ENCODE data around the gene ZNF536. TPM values are rescaled to one million over a fixed set of nuclear protein-coding genes. Genes with fewer than 3 reads are reported as not detected.
"Not testable (repeated sequence)": the region's sequence is repeated elsewhere in the genome, so short reads cannot be mapped to it uniquely, and the experiment has no call there.

Gene ZNF536
- total RNA-seq, 3 donors from 2014 or later: 1.3 to 7.3 (median 1.3) TPM

GRCh38 chr19:30408734-30409301 is 36.6 kb downstream of the ZNF536 start:
- no peaks in the 10 kb centered on the region for H3K36me3 ChIP-seq (ENCODE audit: low read depth)
- H3K4me3 ChIP-seq: no peak overlapping the region
- no peaks in the 10 kb centered on the region for H3K4me1 ChIP-seq (ENCODE audit: low read depth)
- intact Hi-C loops (cut with DNase I, micrococcal nuclease): no loop called here
- TF ChIP-seq CTCF (IDR thresholded peaks at IDR 0.05): no peak
- no peaks in the 10 kb centered on the region for H3K9me3 ChIP-seq
- DNase-seq (no peak), ATAC-seq (no peak)

- no peak overlapping the region for H3K4me3 ChIP-seq
- no peaks in the 10 kb centered on the region for H3K36me3 ChIP-seq (ENCODE audit: low read depth)
- H3K4me1 ChIP-seq (ENCODE audit: low read depth): no peaks in the 10 kb centered on the region
- no peak for DNase-seq
- TF ChIP-seq CTCF (IDR thresholded peaks at IDR 0.05): no peak
- ATAC-seq: no peak
- H3K9me3 ChIP-seq: no peaks in the 10 kb centered on the region
- intact Hi-C loops (cut with DNase I, micrococcal nuclease): no loop called here
These were observed 39.5 kb downstream of the ZNF536 start for GRCh38 chr19:30411714-30412113.

DNA sequence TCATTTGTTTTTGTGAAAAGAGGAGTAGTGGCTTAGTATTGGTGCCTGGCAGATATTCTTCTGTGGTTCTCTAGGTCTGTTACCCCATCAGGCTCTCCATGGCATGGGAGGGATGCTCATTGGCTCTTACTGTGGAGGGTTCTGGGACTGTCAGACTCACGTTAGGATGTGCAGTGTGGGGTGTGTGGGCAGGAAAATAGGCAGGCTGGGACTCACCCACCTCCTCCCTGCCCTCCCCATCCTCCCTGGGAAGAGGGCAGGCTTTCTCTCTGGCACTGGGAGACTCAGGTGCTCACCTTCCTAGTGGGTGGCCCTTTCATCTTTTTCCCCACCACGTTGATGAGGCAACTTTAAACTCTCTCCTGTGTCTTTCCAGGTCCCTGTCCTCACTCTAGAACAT is 44.2 kb downstream of the ZNF536 start:
- no peak overlapping the region for H3K4me3 ChIP-seq
- DNase-seq (no peak), ATAC-seq (no peak)
- no peaks in the 10 kb centered on the region for H3K4me1 ChIP-seq (ENCODE audit: low read depth)
- no peak for TF ChIP-seq CTCF (IDR thresholded peaks at IDR 0.05)
- H3K9me3 ChIP-seq: no peaks in the 10 kb centered on the region
- H3K36me3 ChIP-seq (ENCODE audit: low read depth): no peaks in the 10 kb centered on the region
- intact Hi-C loops (cut with DNase I, micrococcal nuclease): no loop called here

GRCh38 chr19:30417166-30417565 is 45.0 kb downstream of the ZNF536 start:
- H3K4me3 ChIP-seq; ATAC-seq; H3K9me3 ChIP-seq; H3K4me1 ChIP-seq (ENCODE audit: low read depth); DNase-seq; intact Hi-C loops (cut with DNase I, micrococcal nuclease); H3K36me3 ChIP-seq (ENCODE audit: low read depth): not testable (repeated sequence)

DNA sequence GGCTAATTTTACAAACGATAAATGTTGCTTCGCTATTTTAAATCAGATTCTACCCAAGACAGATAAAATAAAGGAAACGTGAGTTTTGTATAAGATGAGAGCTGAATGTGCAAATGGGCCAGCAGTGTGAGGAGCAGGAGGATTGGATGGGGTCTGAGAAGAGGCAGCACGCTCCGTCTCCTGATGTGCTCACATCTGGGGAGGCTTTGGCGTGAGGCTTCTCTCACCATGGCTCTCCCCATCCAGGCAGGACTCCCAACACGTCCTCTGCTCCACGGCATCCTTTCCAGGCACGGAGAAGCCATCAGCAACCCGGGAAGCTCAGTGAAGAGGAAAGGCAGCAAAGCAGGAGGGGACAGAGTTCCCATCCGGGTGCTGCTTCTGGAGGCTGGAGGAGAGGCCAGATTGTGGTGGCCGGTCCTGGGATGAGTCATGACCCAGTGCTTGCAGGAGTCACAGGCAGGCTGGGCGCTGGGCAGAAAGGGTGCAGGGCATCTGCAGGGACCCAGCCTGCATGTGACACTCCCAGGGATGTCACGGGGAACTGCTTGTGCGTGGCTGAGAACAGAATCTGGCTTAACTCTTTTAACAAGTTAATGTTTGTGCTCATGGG is 47.5 kb downstream of the ZNF536 start:
- no peak for ATAC-seq
- TF ChIP-seq CTCF (IDR thresholded peaks at IDR 0.05): no peak

DNA sequence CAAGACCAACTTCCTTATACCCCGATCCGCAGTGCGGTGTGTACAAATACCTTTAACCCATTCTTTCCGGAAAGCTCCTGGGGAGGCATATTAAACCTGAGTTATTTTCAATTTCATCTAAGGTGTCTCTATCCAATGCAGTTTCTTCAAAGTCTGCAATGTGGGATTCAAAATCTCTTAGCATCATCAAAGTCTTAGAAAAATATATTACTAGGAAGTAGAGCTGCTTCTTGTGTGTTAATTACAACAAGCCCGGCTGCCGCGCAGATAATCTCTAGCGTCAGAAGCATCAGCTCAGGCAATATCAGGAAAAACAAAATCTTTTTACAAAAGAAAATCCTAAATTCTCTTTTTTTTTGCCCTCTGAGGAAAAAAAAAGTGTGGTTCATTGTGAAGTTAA is 48.1 kb downstream of the ZNF536 start:
- intact Hi-C loops (cut with DNase I, micrococcal nuclease): no loop called here
- no peaks in the 10 kb centered on the region for H3K36me3 ChIP-seq (ENCODE audit: low read depth)
- H3K9me3 ChIP-seq: no peaks in the 10 kb centered on the region
- DNase-seq (no peak), ATAC-seq (no peak)
- H3K4me3 ChIP-seq: no peak overlapping the region
- TF ChIP-seq CTCF (IDR thresholded peaks at IDR 0.05): no peak
- no peaks in the 10 kb centered on the region for H3K4me1 ChIP-seq (ENCODE audit: low read depth)

More for the DNA sequence above, 47.5 kb downstream of the ZNF536 start:
- no peak overlapping the region for H3K4me3 ChIP-seq
- DNase-seq: no peak
- no peaks in the 10 kb centered on the region for H3K36me3 ChIP-seq (ENCODE audit: low read depth)
- no peaks in the 10 kb centered on the region for H3K9me3 ChIP-seq
- intact Hi-C loops (cut with DNase I, micrococcal nuclease): no loop called here
- no peaks in the 10 kb centered on the region for H3K4me1 ChIP-seq (ENCODE audit: low read depth)

Data from mucosa of descending colon (tissue), 3 donors.